GM12878 (cell line): ENCODE results near the gene COL19A1. TPM values are rescaled to one million over a fixed set of nuclear protein-coding genes. Genes with fewer than 3 reads are reported as not detected.

ENCODE experiments used
- ATAC-seq: fragments of 200-7000 bp; cut with Tn5 transposase; 3 replicates; pipeline ENCODE4 v1.9.1; 2020; ENCODE audit warnings: mild to moderate bottlenecking, moderate library complexity
- BruUV-seq: library from RNA; stranded (reverse); fragments of 400-500 nt; replicated peaks from 2 replicates; lab custom pipeline; 2021; lab: Mats Ljungman, UMichigan
- CTCF ChIA-PET: fragments of 300-600 bp; sonication (Branson Sonifier 250); formaldehyde crosslinking; extraction: SDS; loops from one replicate; lab custom pipeline; 2021; ENCODE audit warnings: inconsistent platforms; lab: Yijun Ruan, JAX
- POLR2A ChIA-PET: fragments of 350-600 bp; formaldehyde crosslinking; extraction: SDS; loops from one replicate; lab custom pipeline; 2021; ENCODE audit warnings: inconsistent platforms; lab: Charles Lee
- RAD21 ChIA-PET: fragments of 300-600 bp; sonication (Branson Sonifier 250); formaldehyde crosslinking; loops from one replicate; lab custom pipeline; 2023; ENCODE audit warnings: antibody characterized with exemption; ENCODE audit not compliant: unreplicated experiment; lab: Charles Lee
- SMC1A ChIA-PET: fragments of 300-600 bp; sonication (Branson Sonifier 250); formaldehyde crosslinking; loops from one replicate; lab custom pipeline; 2023; ENCODE audit not compliant: unreplicated experiment, uncharacterized antibody; lab: Charles Lee
- DNase-seq: peaks from one replicate; pipeline ENCODE4 v3.0.0-alpha.2; 2011; ENCODE audit warnings: low read depth, low spot score
- FAIRE-seq: peaks from 3 replicates; lab custom pipeline; 2011; peaks lifted over from hg19 to GRCh38; lab: Jason Lieb, UNC
- H2AFZ ChIP-seq: 2 replicates; pipeline ENCODE4 v1.6.0; 2011; ENCODE audit warnings: low read depth, low read length, control low read depth; ENCODE audit not compliant: control insufficient read depth
- H3K27ac ChIP-seq: 2 replicates; pipeline ENCODE4 v1.5.1; 2011; ENCODE audit warnings: control low read depth; ENCODE audit not compliant: control insufficient read depth, insufficient read depth
- H3K27me3 ChIP-seq, 2 experiments: replicated peaks in 1 of 2; 2 replicates each; pipeline versions ENCODE4 v1.6.0 to v1.6.1; 2011; ENCODE audit warnings: low read length in 1 of 2; ENCODE audit not compliant: control insufficient read depth in 2 of 2, insufficient read depth in 2 of 2
- H3K36me3 ChIP-seq, 2 experiments: 2 replicates each; pipeline ENCODE4 v1.5.1; 2011; ENCODE audit warnings: low read length in 1 of 2; ENCODE audit not compliant: control insufficient read depth in 2 of 2, insufficient read depth in 2 of 2
- H3K4me1 ChIP-seq: 2 replicates; pipeline ENCODE4 v1.6.1; 2011; ENCODE audit warnings: mild to moderate bottlenecking, low read length, moderate library complexity, mixed read lengths; ENCODE audit not compliant: control insufficient read depth, insufficient read depth
- H3K4me2 ChIP-seq: 2 replicates; pipeline ENCODE4 v1.6.0; 2011; ENCODE audit warnings: control low read depth; ENCODE audit not compliant: control insufficient read depth, insufficient read depth
- H3K4me3 ChIP-seq: fragments of 200-600 bp; sonication (generic); 2 replicates; pipeline ENCODE4 v1.5.1; 2016
- H3K79me2 ChIP-seq: 2 replicates; pipeline ENCODE4 v1.6.0; 2011; ENCODE audit warnings: low read length; ENCODE audit not compliant: control insufficient read depth, insufficient read depth
- H3K9ac ChIP-seq: 2 replicates; pipeline ENCODE4 v1.8.0; 2011; ENCODE audit warnings: low read length, control low read depth, mixed read lengths; ENCODE audit not compliant: control insufficient read depth, insufficient read depth
- H3K9me3 ChIP-seq: replicated peaks from 3 replicates; pipeline ENCODE4 v1.5.1; 2011; ENCODE audit warnings: mild to moderate bottlenecking, low read length; ENCODE audit not compliant: control insufficient read depth, insufficient read depth
- H4K20me1 ChIP-seq: 2 replicates; pipeline ENCODE4 v1.6.0; 2011; ENCODE audit not compliant: control insufficient read depth, insufficient read depth
- CHD4 ChIP-seq: fragments of 200-600 bp; sonication (generic); IDR thresholded peaks from 2 replicates; pipeline ENCODE4 v1.6.1; 2016; ENCODE audit warnings: mild to moderate bottlenecking
- EGR1 ChIP-seq, 2 experiments: IDR thresholded peaks; 1 replicate in 1 of 2; 2 replicates in 1 of 2; pipeline ENCODE4 v1.6.1; 2011 to 2012; ENCODE audit warnings: low read depth in 2 of 2, low read length in 2 of 2, borderline replicate concordance in 1 of 2, mild to moderate bottlenecking in 1 of 2, moderate library complexity in 1 of 2
- HDAC2 ChIP-seq: fragments of 200-600 bp; sonication (generic); IDR thresholded peaks from 2 replicates; pipeline ENCODE4 v1.6.1; 2017
- KDM1A ChIP-seq: fragments of 200-600 bp; sonication (generic); IDR thresholded peaks from 2 replicates; pipeline ENCODE4 v1.6.1; 2016; ENCODE audit warnings: borderline replicate concordance
- MEF2A ChIP-seq: IDR thresholded peaks from 2 replicates; pipeline ENCODE4 v1.6.1; 2011; ENCODE audit warnings: low read depth, mild to moderate bottlenecking, low read length, moderate library complexity; ENCODE audit not compliant: insufficient read depth
- NFIC ChIP-seq: IDR thresholded peaks from 2 replicates; pipeline ENCODE4 v1.6.1; 2012; ENCODE audit warnings: low read depth, mild to moderate bottlenecking, inconsistent platforms, low read length, moderate library complexity
- NFXL1 ChIP-seq: fragments of 450-650 bp; IDR thresholded peaks from 2 replicates; pipeline ENCODE4 v1.6.1; 2017; ENCODE audit warnings: antibody characterized with exemption, mild to moderate bottlenecking, borderline replicate concordance
- NR2C1 ChIP-seq: fragments of 450-650 bp; IDR thresholded peaks from 2 replicates; pipeline ENCODE4 v1.6.1; 2017; ENCODE audit warnings: antibody characterized with exemption, mild to moderate bottlenecking, moderate library complexity
- NR2C2 ChIP-seq: IDR thresholded peaks from 2 replicates; pipeline ENCODE4 v1.6.1; 2011; ENCODE audit warnings: borderline replicate concordance, low read depth; ENCODE audit not compliant: control insufficient read depth, insufficient read length
- NR2F1 ChIP-seq: fragments of 450-650 bp; conservative IDR thresholded peaks from 2 replicates; pipeline ENCODE4 v1.6.1; 2017; ENCODE audit warnings: mild to moderate bottlenecking
- RUNX3 ChIP-seq: IDR thresholded peaks from 2 replicates; pipeline ENCODE4 v1.6.1; 2012; ENCODE audit warnings: low read length, inconsistent platforms
- TARDBP ChIP-seq: IDR thresholded peaks from 2 replicates; pipeline ENCODE4 v1.6.1; 2016; ENCODE audit warnings: borderline replicate concordance
- TBL1XR1 ChIP-seq: IDR thresholded peaks from 2 replicates; pipeline ENCODE4 v1.6.1; 2012; ENCODE audit warnings: low read depth, low read length, improper control_type of control experiment
- YY1 ChIP-seq: IDR thresholded peaks from 2 replicates; pipeline ENCODE4 v1.6.1; 2011; ENCODE audit warnings: low read depth, mild to moderate bottlenecking, low read length
- ZNF24 ChIP-seq: fragments of 450-650 bp; IDR thresholded peaks from 2 replicates; pipeline ENCODE4 v1.6.1; 2017; ENCODE audit warnings: antibody characterized with exemption, mild to moderate bottlenecking
- WGBS: methylation state at CpG from one replicate; pipeline ENCODE4 v1.1.6; 2016; ENCODE audit warnings: low lambda C conversion rate; ENCODE audit not compliant: insufficient replicate concordance, insufficient coverage; ENCODE audit errors: missing lambda C conversion rate; 5-methylcytosine and 5-hydroxymethylcytosine counted together
- in situ Hi-C: fragments of 300-500 bp; cut with MboI; formaldehyde crosslinking; loops from 9 replicates; pipeline ENCODE4 v1.14.3; 2018; ENCODE audit warnings: mixed read lengths
- intact Hi-C: fragments of 100-400 bp; cut with micrococcal nuclease; formaldehyde crosslinking; loops from one replicate; pipeline ENCODE4 v1.14.2; 2022; ENCODE audit not compliant: unreplicated experiment
- polyA plus RNA-seq, 11 experiments: library from polyadenylated mRNA; depleted of rRNA in 4 of 11; unstranded in 6 of 11; stranded (reverse) in 5 of 11; fragments of >200 nt; fragmentation: Nextera tagmentation in 4 of 11; fragmentation: Illumina TruSeq in 1 of 11; extraction: Ambion mirVana in 4 of 11; extraction: Trizol in 1 of 11; gene quantifications; 1 replicate in 1 of 11; 2 replicates in 10 of 11; pipeline versions ENCODE4 v1.2.1 to v1.2.3, GENCODE V29; 2011 to 2016; ENCODE audit warnings: inconsistent platforms in 2 of 11, missing spikeins in 2 of 11, low read depth in 1 of 11
- total RNA-seq, 4 experiments: library from RNA; depleted of rRNA in 3 of 4; stranded (reverse); fragments of >200 nt in 3 of 4; fragmentation: Illumina TruSeq in 1 of 4; extraction: Trizol in 1 of 4; gene quantifications; 2 replicates each; pipeline versions ENCODE4 v1.2.1 to v1.2.3, GENCODE V29; 2013 to 2021
- TF ChIP-seq, protein P1 (sequence below): fragments of 450-650 bp; formaldehyde crosslinking; IDR thresholded peaks from 2 replicates; pipeline ENCODE4 v1.4.0; 2020; ENCODE audit warnings: mild to moderate bottlenecking, moderate library complexity
- TF ChIP-seq, protein P2 (sequence below): fragments of 450-650 bp; IDR thresholded peaks from 2 replicates; pipeline ENCODE4 v1.6.1; 2014; ENCODE audit warnings: mild to moderate bottlenecking
- TF ChIP-seq, protein P3 (sequence below): fragments of 450-650 bp; IDR thresholded peaks from 2 replicates; pipeline ENCODE4 v1.6.1; 2017; ENCODE audit warnings: mild to moderate bottlenecking, moderate library complexity

COL19A1 gene
- total and polyA plus RNA-seq, 10 of the 15 experiments (the other 5 are each of a cell fraction or from before 2014, with no cell fraction given) = 1.1 to 13.5 (median 4.1) TPM

DNA sequence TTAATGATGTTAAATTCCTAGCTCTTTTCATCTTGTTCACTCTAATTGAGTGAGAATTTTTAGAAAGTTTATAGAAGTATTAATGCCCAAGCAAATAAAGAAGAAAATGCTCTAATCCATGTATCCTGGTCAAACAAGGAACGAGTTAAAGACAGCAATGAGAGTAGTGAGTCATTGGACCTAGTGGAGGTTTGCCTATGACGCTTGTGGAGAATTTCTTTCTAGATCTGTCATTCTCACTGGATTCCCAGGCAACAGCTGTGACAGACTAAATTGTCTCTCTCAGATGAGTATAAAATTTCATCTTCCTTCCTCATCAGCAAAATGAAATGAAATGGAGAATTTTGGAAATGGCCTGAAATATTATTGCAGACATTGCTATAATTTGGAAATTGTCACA is 127.9 kb downstream of the COL19A1 start:
- Histone ChIP-seq H4K20me1 (no peaks in the 10 kb centered on the region), H3K4me3 (no peak overlapping the region), H3K36me3 (no peaks in the 10 kb centered on the region), H3K4me1 (no peaks in the 10 kb centered on the region), H3K79me2 (no peaks in the 10 kb centered on the region), H3K27me3 (no peaks in the 10 kb centered on the region), H3K4me2 (no peak overlapping the region), H3K9me3 (no peaks in the 10 kb centered on the region), H3K27ac (no peak overlapping the region), H2AFZ (no peak overlapping the region)
- in situ Hi-C loops = no loop called here
- 96% methylated on average over 2 of the region's 2 CpGs for WGBS
- POLR2A ChIA-PET = interaction anchor here (0.8 kb wide), 1 partner anchor 10 kb away, joined by 3 read pairs; no protein-coding TSS in a partner anchor
- SMC1A ChIA-PET = interaction anchor here (0.7 to 2.0 kb wide), 7 partner anchors 8 to 1827 kb away, joined by 3 to 6 read pairs (median 4); no protein-coding TSS in a partner anchor
- DNase-seq = no peak
- FAIRE-seq = no peak
- CTCF ChIA-PET = interaction anchor here (1.0 to 1.1 kb wide), 2 partner anchors 12 to 21 kb away, joined by 3 to 6 read pairs; no protein-coding TSS in a partner anchor
- RAD21 ChIA-PET = interaction anchor here (0.8 kb wide), 2 partner anchors 134 to 1199 kb away, joined by 3 to 4 read pairs; no protein-coding TSS in a partner anchor
- BruUV-seq = no TSS peak
- TF ChIP-seq, protein P1, sequence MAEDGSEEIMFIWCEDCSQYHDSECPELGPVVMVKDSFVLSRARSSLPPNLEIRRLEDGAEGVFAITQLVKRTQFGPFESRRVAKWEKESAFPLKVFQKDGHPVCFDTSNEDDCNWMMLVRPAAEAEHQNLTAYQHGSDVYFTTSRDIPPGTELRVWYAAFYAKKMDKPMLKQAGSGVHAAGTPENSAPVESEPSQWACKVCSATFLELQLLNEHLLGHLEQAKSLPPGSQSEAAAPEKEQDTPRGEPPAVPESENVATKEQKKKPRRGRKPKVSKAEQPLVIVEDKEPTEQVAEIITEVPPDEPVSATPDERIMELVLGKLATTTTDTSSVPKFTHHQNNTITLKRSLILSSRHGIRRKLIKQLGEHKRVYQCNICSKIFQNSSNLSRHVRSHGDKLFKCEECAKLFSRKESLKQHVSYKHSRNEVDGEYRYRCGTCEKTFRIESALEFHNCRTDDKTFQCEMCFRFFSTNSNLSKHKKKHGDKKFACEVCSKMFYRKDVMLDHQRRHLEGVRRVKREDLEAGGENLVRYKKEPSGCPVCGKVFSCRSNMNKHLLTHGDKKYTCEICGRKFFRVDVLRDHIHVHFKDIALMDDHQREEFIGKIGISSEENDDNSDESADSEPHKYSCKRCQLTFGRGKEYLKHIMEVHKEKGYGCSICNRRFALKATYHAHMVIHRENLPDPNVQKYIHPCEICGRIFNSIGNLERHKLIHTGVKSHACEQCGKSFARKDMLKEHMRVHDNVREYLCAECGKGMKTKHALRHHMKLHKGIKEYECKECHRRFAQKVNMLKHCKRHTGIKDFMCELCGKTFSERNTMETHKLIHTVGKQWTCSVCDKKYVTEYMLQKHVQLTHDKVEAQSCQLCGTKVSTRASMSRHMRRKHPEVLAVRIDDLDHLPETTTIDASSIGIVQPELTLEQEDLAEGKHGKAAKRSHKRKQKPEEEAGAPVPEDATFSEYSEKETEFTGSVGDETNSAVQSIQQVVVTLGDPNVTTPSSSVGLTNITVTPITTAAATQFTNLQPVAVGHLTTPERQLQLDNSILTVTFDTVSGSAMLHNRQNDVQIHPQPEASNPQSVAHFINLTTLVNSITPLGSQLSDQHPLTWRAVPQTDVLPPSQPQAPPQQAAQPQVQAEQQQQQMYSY = no peak
- TF ChIP-seq ZNF24 = no peak
- TF ChIP-seq, protein P2, sequence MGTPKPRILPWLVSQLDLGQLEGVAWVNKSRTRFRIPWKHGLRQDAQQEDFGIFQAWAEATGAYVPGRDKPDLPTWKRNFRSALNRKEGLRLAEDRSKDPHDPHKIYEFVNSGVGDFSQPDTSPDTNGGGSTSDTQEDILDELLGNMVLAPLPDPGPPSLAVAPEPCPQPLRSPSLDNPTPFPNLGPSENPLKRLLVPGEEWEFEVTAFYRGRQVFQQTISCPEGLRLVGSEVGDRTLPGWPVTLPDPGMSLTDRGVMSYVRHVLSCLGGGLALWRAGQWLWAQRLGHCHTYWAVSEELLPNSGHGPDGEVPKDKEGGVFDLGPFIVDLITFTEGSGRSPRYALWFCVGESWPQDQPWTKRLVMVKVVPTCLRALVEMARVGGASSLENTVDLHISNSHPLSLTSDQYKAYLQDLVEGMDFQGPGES = no peak
- TF ChIP-seq MEF2A = no peak
- TF ChIP-seq NFIC = no peak
- TF ChIP-seq, protein P3, sequence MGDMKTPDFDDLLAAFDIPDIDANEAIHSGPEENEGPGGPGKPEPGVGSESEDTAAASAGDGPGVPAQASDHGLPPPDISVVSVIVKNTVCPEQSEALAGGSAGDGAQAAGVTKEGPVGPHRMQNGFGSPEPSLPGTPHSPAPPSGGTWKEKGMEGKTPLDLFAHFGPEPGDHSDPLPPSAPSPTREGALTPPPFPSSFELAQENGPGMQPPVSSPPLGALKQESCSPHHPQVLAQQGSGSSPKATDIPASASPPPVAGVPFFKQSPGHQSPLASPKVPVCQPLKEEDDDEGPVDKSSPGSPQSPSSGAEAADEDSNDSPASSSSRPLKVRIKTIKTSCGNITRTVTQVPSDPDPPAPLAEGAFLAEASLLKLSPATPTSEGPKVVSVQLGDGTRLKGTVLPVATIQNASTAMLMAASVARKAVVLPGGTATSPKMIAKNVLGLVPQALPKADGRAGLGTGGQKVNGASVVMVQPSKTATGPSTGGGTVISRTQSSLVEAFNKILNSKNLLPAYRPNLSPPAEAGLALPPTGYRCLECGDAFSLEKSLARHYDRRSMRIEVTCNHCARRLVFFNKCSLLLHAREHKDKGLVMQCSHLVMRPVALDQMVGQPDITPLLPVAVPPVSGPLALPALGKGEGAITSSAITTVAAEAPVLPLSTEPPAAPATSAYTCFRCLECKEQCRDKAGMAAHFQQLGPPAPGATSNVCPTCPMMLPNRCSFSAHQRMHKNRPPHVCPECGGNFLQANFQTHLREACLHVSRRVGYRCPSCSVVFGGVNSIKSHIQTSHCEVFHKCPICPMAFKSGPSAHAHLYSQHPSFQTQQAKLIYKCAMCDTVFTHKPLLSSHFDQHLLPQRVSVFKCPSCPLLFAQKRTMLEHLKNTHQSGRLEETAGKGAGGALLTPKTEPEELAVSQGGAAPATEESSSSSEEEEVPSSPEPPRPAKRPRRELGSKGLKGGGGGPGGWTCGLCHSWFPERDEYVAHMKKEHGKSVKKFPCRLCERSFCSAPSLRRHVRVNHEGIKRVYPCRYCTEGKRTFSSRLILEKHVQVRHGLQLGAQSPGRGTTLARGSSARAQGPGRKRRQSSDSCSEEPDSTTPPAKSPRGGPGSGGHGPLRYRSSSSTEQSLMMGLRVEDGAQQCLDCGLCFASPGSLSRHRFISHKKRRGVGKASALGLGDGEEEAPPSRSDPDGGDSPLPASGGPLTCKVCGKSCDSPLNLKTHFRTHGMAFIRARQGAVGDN = no peak
- TF ChIP-seq YY1 = no peak
- no peak for TF ChIP-seq HDAC2
- TF ChIP-seq RUNX3 = no peak
- TF ChIP-seq NFXL1 = no peak
- no peak for TF ChIP-seq TARDBP
- no peak for TF ChIP-seq EGR1 (IDR thresholded peaks at IDR 0.05; ENCODE audit: borderline replicate concordance in 1 of 2, low read depth in 2 of 2, low read length in 2 of 2)
- TF ChIP-seq NR2C2 = no peak
- TF ChIP-seq KDM1A = no peak
- TF ChIP-seq TBL1XR1 = no peak
- TF ChIP-seq NR2F1 = no peak
- no peak for TF ChIP-seq CHD4
- TF ChIP-seq NR2C1 = no peak
- TF ChIP-seq, all 136 proteins: peak for 0
- intact Hi-C loops = no loop called here
- no peak overlapping the region for H3K9ac ChIP-seq
- ATAC-seq = no peak
